ENCODE measurements around the gene IFI27L1.
"Not testable (repeated sequence)": the region's sequence is repeated elsewhere in the genome, so short reads cannot be mapped to it uniquely, and the experiment has no call there.

The IFI27L1 gene

GRCh38 chr14:94066089-94066676 is 14.9 kb upstream of the IFI27L1 start:
- H3K36me3 ChIP-seq (ENCODE audit: insufficient read depth, low read depth, low read length) = peaks cover 20% of the 10 kb centered on the region
- no peak overlapping the region for H3K4me3 ChIP-seq (ENCODE audit: low read length)
- H3K4me1 ChIP-seq (ENCODE audit: insufficient read depth, low read length) = peaks cover 12% of the 10 kb centered on the region
- no peak overlapping the region for H3K9ac ChIP-seq (ENCODE audit: low read depth, low read length)
- no peak overlapping the region for H3K27ac ChIP-seq (ENCODE audit: low read length)
- peaks cover 5% of the 10 kb centered on the region; the same call in 1 of the 2 replicates for H3K9me3 ChIP-seq (ENCODE audit: insufficient read depth, low read depth, low read length)
- no peaks in the 10 kb centered on the region for H3K27me3 ChIP-seq (ENCODE audit: insufficient read depth, low read length)

GRCh38 chr14:94072076-94072475 is 9.0 kb upstream of the IFI27L1 start:
- H3K27ac ChIP-seq (ENCODE audit: low read length); H3K4me1 ChIP-seq (ENCODE audit: insufficient read depth, low read length); H3K9ac ChIP-seq (ENCODE audit: low read depth, low read length); H3K4me3 ChIP-seq (ENCODE audit: low read length); H3K27me3 ChIP-seq (ENCODE audit: insufficient read depth, low read length): not testable (repeated sequence)
- peaks cover 22% of the 10 kb centered on the region for H3K36me3 ChIP-seq (ENCODE audit: insufficient read depth, low read depth, low read length)
- peaks cover 17% of the 10 kb centered on the region for H3K9me3 ChIP-seq (ENCODE audit: insufficient read depth, low read depth, low read length)

GRCh38 chr14:94074534-94074933 is 6.6 kb upstream of the IFI27L1 start:
- H3K27me3 ChIP-seq (ENCODE audit: insufficient read depth, low read length) = no peaks in the 10 kb centered on the region
- no peak overlapping the region for H3K27ac ChIP-seq (ENCODE audit: low read length)
- peaks cover 17% of the 10 kb centered on the region for H3K9me3 ChIP-seq (ENCODE audit: insufficient read depth, low read depth, low read length)
- no peak overlapping the region for H3K4me3 ChIP-seq (ENCODE audit: low read length)
- peaks cover 1% of the 10 kb centered on the region for H3K4me1 ChIP-seq (ENCODE audit: insufficient read depth, low read length)
- H3K9ac ChIP-seq (ENCODE audit: low read depth, low read length) = no peak overlapping the region
- H3K36me3 ChIP-seq (ENCODE audit: insufficient read depth, low read depth, low read length) = peaks cover 46% of the 10 kb centered on the region

- H3K36me3 ChIP-seq (ENCODE audit: insufficient read depth, low read depth, low read length) = peaks cover 42% of the 10 kb centered on the region
- H3K9me3 ChIP-seq (ENCODE audit: insufficient read depth, low read depth, low read length) = peaks cover 17% of the 10 kb centered on the region
Measured at GRCh38 chr14:94075008-94075407, 6.1 kb upstream of the IFI27L1 start.

GRCh38 chr14:94077111-94077821 is 3.8 kb upstream of the IFI27L1 start:
- Histone ChIP-seq H3K36me3 (ENCODE audit: insufficient read depth, low read depth, low read length) (peaks cover 40% of the 10 kb centered on the region), H3K9me3 (ENCODE audit: insufficient read depth, low read depth, low read length) (peaks cover 12% of the 10 kb centered on the region), H3K27me3 (ENCODE audit: insufficient read depth, low read length) (no peaks in the 10 kb centered on the region), H3K4me3 (ENCODE audit: low read length) (no peak overlapping the region), H3K27ac (ENCODE audit: low read length) (no peak overlapping the region), H3K9ac (ENCODE audit: low read depth, low read length) (peak overlapping the region; percentile 28; the same call in 1 of the 2 replicates), H3K4me1 (ENCODE audit: insufficient read depth, low read length) (peaks cover 7% of the 10 kb centered on the region)

More at GRCh38 chr14:94075008-94075407, 6.1 kb upstream of the IFI27L1 start:
- Histone ChIP-seq H3K9ac (ENCODE audit: low read depth, low read length) (no peak overlapping the region), H3K27ac (ENCODE audit: low read length) (no peak overlapping the region), H3K4me3 (ENCODE audit: low read length) (no peak overlapping the region), H3K27me3 (ENCODE audit: insufficient read depth, low read length) (no peaks in the 10 kb centered on the region), H3K4me1 (ENCODE audit: insufficient read depth, low read length) (peaks cover 6% of the 10 kb centered on the region)

GRCh38 chr14:94077823-94078222 is 3.3 kb upstream of the IFI27L1 start:
- Histone ChIP-seq H3K9ac (ENCODE audit: low read depth, low read length) (no peak overlapping the region), H3K27me3 (ENCODE audit: insufficient read depth, low read length) (no peaks in the 10 kb centered on the region), H3K27ac (ENCODE audit: low read length) (no peak overlapping the region), H3K4me3 (ENCODE audit: low read length) (no peak overlapping the region), H3K9me3 (ENCODE audit: insufficient read depth, low read depth, low read length) (peaks cover 12% of the 10 kb centered on the region; the same call in 1 of the 2 replicates), H3K36me3 (ENCODE audit: insufficient read depth, low read depth, low read length) (peaks cover 40% of the 10 kb centered on the region), H3K4me1 (ENCODE audit: insufficient read depth, low read length) (peaks cover 7% of the 10 kb centered on the region)

- peaks cover 7% of the 10 kb centered on the region; the same call in 1 of the 2 replicates for H3K9me3 ChIP-seq (ENCODE audit: insufficient read depth, low read depth, low read length)
- no peak overlapping the region for H3K27ac ChIP-seq (ENCODE audit: low read length)
- peak overlapping the region; percentile 99 for H3K4me3 ChIP-seq (ENCODE audit: low read length)
- peak overlapping the region; percentile 92; the same call in 1 of the 2 replicates for H3K9ac ChIP-seq (ENCODE audit: low read depth, low read length)
- no peaks in the 10 kb centered on the region for H3K27me3 ChIP-seq (ENCODE audit: insufficient read depth, low read length)
- peaks cover 7% of the 10 kb centered on the region for H3K4me1 ChIP-seq (ENCODE audit: insufficient read depth, low read length)
- H3K36me3 ChIP-seq (ENCODE audit: insufficient read depth, low read depth, low read length) = peaks cover 37% of the 10 kb centered on the region
Measured at GRCh38 chr14:94079891-94080620, 1.1 kb upstream of the IFI27L1 start.

- Histone ChIP-seq H3K27ac (ENCODE audit: low read length) (no peak overlapping the region), H3K27me3 (ENCODE audit: insufficient read depth, low read length) (no peaks in the 10 kb centered on the region), H3K4me1 (ENCODE audit: insufficient read depth, low read length) (peaks cover 7% of the 10 kb centered on the region), H3K9ac (ENCODE audit: low read depth, low read length) (peak overlapping the region; percentile 92), H3K4me3 (ENCODE audit: low read length) (peak overlapping the region; percentile 99), H3K36me3 (ENCODE audit: insufficient read depth, low read depth, low read length) (peaks cover 26% of the 10 kb centered on the region), H3K9me3 (ENCODE audit: insufficient read depth, low read depth, low read length) (no peaks in the 10 kb centered on the region)
Measured at GRCh38 chr14:94081386-94081820, 293 bp downstream of the IFI27L1 start.

- Histone ChIP-seq H3K36me3 (ENCODE audit: insufficient read depth, low read depth, low read length) (no peaks in the 10 kb centered on the region), H3K4me3 (ENCODE audit: low read length) (no peak overlapping the region), H3K9me3 (ENCODE audit: insufficient read depth, low read depth, low read length) (no peaks in the 10 kb centered on the region), H3K27ac (ENCODE audit: low read length) (no peak overlapping the region), H3K9ac (ENCODE audit: low read depth, low read length) (no peak overlapping the region), H3K4me1 (ENCODE audit: insufficient read depth, low read length) (no peaks in the 10 kb centered on the region), H3K27me3 (ENCODE audit: insufficient read depth, low read length) (no peaks in the 10 kb centered on the region)
Measured at GRCh38 chr14:94087891-94088290, 6.8 kb downstream of the IFI27L1 start.

GRCh38 chr14:94088516-94088915 is 7.4 kb downstream of the IFI27L1 start:
- no peaks in the 10 kb centered on the region for H3K4me1 ChIP-seq (ENCODE audit: insufficient read depth, low read length)

GRCh38 chr14:94089479-94089878 is 8.4 kb downstream of the IFI27L1 start:
- no peaks in the 10 kb centered on the region for H3K36me3 ChIP-seq (ENCODE audit: insufficient read depth, low read depth, low read length)
- no peak overlapping the region for H3K9ac ChIP-seq (ENCODE audit: low read depth, low read length)
- no peaks in the 10 kb centered on the region for H3K9me3 ChIP-seq (ENCODE audit: insufficient read depth, low read depth, low read length)
- no peak overlapping the region for H3K27ac ChIP-seq (ENCODE audit: low read length)
- H3K4me1 ChIP-seq (ENCODE audit: insufficient read depth, low read length) = no peaks in the 10 kb centered on the region
- no peak overlapping the region for H3K4me3 ChIP-seq (ENCODE audit: low read length)
- H3K27me3 ChIP-seq (ENCODE audit: insufficient read depth, low read length) = no peaks in the 10 kb centered on the region

More at GRCh38 chr14:94088516-94088915, 7.4 kb downstream of the IFI27L1 start:
- Histone ChIP-seq H3K4me3 (ENCODE audit: low read length) (no peak overlapping the region), H3K9ac (ENCODE audit: low read depth, low read length) (no peak overlapping the region), H3K27me3 (ENCODE audit: insufficient read depth, low read length) (no peaks in the 10 kb centered on the region), H3K36me3 (ENCODE audit: insufficient read depth, low read depth, low read length) (no peaks in the 10 kb centered on the region), H3K27ac (ENCODE audit: low read length) (no peak overlapping the region), H3K9me3 (ENCODE audit: insufficient read depth, low read depth, low read length) (no peaks in the 10 kb centered on the region)
